Esophagus muscularis mucosa (tissue), 4 donors: ENCODE data around the gene CHAF1A.

ENCODE experiments used
- EP300 ChIP-seq: sonication (generic); formaldehyde crosslinking; IDR thresholded peaks from one replicate; pipeline ENCODE4 v1.6.1; 2017; ENCODE audit warnings: antibody characterized with exemption
- POLR2A ChIP-seq: fragments of 450-650 bp; IDR thresholded peaks from one replicate; pipeline ENCODE4 v1.6.1; 2017; ENCODE audit warnings: antibody characterized with exemption, moderate library complexity, mild to moderate bottlenecking, low read depth
- TF ChIP-seq, protein P1 (sequence below), 3 experiments: fragments of 200-600 bp in 2 of 3; fragments of 450-650 bp in 1 of 3; sonication (generic) in 2 of 3; IDR thresholded peaks; one replicate each; pipeline ENCODE4 v1.5.1; 2017 to 2019; ENCODE audit warnings: antibody characterized with exemption in 3 of 3, mild to moderate bottlenecking in 2 of 3, moderate library complexity in 1 of 3

DNA sequence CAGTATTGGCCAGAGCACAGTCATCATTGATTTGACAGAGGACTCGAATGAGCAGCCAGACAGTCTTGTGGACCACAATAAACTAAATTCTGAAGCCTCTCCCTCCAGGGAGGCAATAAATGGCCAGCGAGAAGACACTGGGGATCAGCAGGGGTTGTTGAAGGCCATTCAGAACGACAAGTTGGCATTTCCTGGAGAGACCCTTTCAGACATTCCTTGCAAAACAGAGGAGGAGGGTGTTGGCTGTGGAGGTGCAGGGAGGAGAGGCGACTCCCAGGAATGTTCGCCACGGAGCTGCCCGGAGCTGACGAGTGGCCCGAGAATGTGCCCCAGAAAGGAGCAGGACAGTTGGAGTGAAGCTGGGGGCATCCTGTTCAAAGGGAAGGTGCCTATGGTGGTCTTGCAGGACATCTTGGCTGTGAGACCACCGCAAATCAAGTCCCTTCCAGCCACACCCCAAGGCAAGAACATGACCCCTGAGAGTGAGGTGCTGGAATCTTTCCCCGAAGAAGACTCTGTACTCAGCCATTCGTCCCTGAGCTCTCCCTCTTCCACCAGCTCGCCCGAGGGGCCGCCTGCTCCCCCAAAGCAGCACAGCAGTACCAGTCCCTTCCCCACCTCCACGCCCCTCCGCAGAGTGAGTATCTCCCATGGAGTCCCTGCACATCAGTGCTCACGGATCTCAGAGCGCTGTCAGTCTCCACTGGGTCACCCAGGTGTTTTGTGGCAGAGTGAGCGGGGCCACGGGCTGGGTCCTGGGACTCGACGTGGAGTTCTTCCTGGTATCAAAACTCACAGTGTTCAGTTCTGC is 6.9 kb downstream of the CHAF1A start:
- TF ChIP-seq EP300 = no peak
- TF ChIP-seq, protein P1, sequence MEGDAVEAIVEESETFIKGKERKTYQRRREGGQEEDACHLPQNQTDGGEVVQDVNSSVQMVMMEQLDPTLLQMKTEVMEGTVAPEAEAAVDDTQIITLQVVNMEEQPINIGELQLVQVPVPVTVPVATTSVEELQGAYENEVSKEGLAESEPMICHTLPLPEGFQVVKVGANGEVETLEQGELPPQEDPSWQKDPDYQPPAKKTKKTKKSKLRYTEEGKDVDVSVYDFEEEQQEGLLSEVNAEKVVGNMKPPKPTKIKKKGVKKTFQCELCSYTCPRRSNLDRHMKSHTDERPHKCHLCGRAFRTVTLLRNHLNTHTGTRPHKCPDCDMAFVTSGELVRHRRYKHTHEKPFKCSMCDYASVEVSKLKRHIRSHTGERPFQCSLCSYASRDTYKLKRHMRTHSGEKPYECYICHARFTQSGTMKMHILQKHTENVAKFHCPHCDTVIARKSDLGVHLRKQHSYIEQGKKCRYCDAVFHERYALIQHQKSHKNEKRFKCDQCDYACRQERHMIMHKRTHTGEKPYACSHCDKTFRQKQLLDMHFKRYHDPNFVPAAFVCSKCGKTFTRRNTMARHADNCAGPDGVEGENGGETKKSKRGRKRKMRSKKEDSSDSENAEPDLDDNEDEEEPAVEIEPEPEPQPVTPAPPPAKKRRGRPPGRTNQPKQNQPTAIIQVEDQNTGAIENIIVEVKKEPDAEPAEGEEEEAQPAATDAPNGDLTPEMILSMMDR (IDR thresholded peaks at IDR 0.05) = no peak
- TF ChIP-seq POLR2A = no peak
